Right lobe of liver (tissue), 4 donors: ENCODE data around the gene POC1A.

Experiments
- POLR2A ChIP-seq: fragments of 450-650 bp; IDR thresholded peaks from one replicate; pipeline ENCODE4 v1.6.1; 2017; ENCODE audit warnings: antibody characterized with exemption, mild to moderate bottlenecking
- TF ChIP-seq, protein P1 (sequence below), 4 donors: fragments of 200-600 bp in 3 of 4; fragments of 450-650 bp in 1 of 4; IDR thresholded peaks; one replicate each; pipeline versions ENCODE4 v1.5.1 to v1.8.0; 2016 to 2022; ENCODE audit warnings: antibody characterized with exemption in 4 of 4, mild to moderate bottlenecking in 2 of 4
- donor health status: DM: no; HTN: no; CAD: no.
- donor health status: DM: no; HTN: no; CAD: no.
- donor health status: DM: no; HTN: yes; CAD: no.

GRCh38 chr3:52034212-52034611, 120.0 kb downstream of the POC1A start:
- no peak for TF ChIP-seq POLR2A
- TF ChIP-seq, protein P1, sequence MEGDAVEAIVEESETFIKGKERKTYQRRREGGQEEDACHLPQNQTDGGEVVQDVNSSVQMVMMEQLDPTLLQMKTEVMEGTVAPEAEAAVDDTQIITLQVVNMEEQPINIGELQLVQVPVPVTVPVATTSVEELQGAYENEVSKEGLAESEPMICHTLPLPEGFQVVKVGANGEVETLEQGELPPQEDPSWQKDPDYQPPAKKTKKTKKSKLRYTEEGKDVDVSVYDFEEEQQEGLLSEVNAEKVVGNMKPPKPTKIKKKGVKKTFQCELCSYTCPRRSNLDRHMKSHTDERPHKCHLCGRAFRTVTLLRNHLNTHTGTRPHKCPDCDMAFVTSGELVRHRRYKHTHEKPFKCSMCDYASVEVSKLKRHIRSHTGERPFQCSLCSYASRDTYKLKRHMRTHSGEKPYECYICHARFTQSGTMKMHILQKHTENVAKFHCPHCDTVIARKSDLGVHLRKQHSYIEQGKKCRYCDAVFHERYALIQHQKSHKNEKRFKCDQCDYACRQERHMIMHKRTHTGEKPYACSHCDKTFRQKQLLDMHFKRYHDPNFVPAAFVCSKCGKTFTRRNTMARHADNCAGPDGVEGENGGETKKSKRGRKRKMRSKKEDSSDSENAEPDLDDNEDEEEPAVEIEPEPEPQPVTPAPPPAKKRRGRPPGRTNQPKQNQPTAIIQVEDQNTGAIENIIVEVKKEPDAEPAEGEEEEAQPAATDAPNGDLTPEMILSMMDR (IDR thresholded peaks at IDR 0.05) = no peak
